ENCODE results near the gene SLC6A17. TPM values are rescaled to one million over a fixed set of nuclear protein-coding genes. Genes with fewer than 3 reads are reported as not detected.

SLC6A17 gene
- total RNA-seq, 4 donors from 2014 or later = 0.06 to 0.19 (median 0.12) TPM; not detected in 1

DNA sequence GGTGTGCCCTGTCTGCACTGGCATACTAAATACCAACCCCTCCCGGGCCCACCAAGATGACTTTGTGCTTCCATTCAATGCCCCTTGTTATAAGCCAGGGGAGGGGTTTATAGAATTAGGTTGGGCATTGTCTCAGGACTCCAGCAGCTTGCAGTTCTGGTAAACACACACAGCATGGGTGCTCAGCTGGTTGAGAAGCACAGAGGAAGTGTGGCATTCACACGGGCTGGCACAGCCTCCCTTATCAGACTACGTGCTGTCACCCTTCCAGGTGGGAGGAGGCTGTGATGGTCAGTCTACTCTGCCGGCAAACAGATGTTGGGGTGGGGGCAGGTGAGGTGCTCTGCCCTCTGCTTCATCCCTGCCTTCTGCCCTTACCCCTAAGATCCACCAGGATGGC, 15.0 kb upstream of the SLC6A17 start:
- ATAC-seq (ENCODE audit: low FRiP score) (no peak), DNase-seq (ENCODE audit: low spot score) (no peak)
- TF ChIP-seq, protein P1, sequence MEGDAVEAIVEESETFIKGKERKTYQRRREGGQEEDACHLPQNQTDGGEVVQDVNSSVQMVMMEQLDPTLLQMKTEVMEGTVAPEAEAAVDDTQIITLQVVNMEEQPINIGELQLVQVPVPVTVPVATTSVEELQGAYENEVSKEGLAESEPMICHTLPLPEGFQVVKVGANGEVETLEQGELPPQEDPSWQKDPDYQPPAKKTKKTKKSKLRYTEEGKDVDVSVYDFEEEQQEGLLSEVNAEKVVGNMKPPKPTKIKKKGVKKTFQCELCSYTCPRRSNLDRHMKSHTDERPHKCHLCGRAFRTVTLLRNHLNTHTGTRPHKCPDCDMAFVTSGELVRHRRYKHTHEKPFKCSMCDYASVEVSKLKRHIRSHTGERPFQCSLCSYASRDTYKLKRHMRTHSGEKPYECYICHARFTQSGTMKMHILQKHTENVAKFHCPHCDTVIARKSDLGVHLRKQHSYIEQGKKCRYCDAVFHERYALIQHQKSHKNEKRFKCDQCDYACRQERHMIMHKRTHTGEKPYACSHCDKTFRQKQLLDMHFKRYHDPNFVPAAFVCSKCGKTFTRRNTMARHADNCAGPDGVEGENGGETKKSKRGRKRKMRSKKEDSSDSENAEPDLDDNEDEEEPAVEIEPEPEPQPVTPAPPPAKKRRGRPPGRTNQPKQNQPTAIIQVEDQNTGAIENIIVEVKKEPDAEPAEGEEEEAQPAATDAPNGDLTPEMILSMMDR (IDR thresholded peaks at IDR 0.05) = no peak

DNA sequence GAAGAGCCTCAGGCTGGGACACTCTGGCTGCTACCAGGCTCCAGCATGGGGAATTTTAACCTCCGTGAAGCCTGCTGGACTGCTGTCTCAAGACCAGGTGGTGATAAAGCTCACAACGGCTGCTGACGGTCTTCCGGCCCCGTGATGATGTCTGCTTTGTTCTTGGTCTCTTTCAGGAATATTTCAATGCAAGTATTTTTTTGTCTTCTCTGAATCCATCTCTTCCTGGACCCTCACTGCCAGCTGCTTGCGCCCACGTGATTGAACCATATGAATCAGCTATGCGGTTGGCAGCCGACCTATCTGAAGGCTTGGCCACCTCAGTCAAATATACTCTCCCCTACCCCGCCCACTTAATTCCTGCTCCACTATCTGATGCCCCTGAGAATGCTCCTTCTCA, 14.6 kb upstream of the SLC6A17 start:
- DNase-seq (ENCODE audit: low spot score) (no peak), ATAC-seq (ENCODE audit: low FRiP score) (no peak)
- TF ChIP-seq, protein P1 (IDR thresholded peaks at IDR 0.05) = no peak

DNA sequence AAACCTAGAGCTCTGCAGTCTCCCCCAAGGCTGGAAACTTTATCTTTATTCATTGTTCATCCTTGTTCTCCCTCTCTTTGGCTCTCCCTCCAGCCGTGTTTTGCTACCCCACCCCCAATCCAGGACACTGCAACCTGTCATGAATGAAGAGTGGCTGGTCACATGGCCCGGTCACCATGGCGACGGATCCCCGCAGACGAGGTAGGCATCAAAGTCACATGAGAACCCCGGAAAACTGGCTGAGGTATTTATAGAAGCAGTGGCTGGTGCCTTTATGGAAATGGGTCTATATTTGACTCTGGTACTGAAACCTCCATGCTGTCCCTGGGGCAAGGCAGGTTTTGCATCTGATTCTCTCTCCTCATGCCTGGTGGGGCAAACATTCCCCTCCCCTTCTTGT, 13.4 kb upstream of the SLC6A17 start:
- ATAC-seq (ENCODE audit: low FRiP score) = no peak
- TF ChIP-seq, protein P1 (IDR thresholded peaks at IDR 0.05) = no peak
- DNase-seq (ENCODE audit: low spot score) = no peak

DNA sequence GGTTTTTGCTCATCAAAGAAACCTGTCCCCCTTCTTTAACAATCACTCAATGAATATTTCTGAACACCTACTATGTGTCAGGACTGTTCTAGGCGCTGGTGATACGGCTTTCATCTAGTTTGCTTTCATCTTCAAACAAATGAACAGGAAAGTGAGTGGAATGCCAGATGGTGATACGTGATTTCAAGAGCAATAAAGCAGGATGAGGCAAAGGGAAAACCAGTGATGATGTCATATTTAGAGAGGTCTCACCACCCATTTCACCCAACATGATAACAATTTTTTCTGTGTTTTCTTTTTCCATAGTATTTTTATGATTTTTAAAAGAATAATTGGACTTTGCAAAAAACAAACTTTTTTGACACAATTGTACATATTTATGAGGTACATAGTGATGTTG, 11.3 kb upstream of the SLC6A17 start:
- no peak for DNase-seq (ENCODE audit: low spot score)
- ATAC-seq (ENCODE audit: low FRiP score) = no peak
- TF ChIP-seq, protein P1 (IDR thresholded peaks at IDR 0.05) = no peak

DNA sequence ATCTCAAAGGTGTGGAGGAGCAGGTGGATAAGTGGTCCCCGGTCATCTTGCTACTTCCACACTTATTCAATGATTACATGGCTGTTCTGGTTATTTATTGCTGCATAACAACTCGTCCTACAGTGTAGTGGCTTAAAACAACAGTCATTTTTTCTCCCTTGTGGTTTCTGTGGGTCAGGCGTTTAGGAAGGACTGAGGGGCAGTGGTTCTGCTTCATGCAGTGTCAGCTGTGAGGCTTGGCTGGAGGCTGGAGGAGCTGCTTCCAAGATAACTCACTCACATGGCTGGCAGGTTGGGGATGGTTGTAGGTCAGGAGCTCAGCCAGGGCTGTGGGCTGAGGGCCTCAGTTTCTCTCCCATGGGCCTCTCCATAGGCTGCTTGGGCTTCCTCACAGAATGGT, 5.9 kb upstream of the SLC6A17 start:
- no peak for DNase-seq (ENCODE audit: low spot score)
- ATAC-seq (ENCODE audit: low FRiP score) = no peak
- TF ChIP-seq, protein P1 (IDR thresholded peaks at IDR 0.05) = no peak

DNA sequence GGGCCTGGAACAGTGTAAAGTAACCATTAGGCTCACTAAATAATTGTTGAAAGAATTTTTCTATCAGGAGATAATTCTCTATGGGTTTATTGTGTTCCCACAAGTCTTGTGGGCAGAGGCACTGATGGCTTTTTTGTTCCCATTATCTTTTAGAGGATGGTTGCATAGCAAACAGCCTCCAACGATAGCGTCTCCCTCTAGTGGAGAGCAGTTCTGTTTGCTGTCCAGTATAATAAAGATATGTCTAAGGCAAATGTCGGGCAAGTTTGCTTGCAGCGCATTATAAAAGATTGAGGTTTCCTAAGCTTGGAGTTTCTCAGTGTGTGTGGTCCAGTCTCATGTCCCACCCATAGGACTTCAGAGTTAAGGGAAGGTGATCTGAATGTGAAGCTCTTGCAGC, 1.3 kb upstream of the SLC6A17 start:
- TF ChIP-seq, protein P1 (IDR thresholded peaks at IDR 0.05) = no peak
- ATAC-seq (ENCODE audit: low FRiP score) (no peak), DNase-seq (ENCODE audit: low spot score) (no peak)

DNA sequence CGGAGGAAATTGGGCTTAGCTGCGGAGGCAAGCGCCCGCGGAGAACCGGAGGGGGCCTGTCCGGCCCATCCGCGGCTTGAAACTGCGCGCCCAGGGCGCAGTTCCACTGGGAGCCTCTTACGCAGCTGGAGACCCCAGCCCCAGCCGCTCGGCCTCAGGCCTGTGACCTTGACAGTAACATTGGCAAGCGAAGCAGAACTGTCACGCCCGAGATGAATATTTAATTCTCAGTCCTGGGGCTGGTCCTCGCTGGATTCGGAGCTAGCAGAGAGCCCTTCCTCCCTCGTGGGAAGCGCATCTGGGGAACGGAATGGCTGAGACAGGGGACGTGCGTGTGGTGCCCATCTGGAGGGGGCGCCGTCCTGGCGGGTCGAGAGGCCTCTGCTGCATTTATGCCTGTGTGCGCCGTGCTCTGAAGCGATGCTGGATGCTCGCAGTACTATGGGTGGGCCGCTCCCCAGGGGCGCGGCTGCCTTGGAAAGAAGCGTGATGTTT, 928 bp downstream of the SLC6A17 start:
- no peak for DNase-seq (ENCODE audit: low spot score)
- TF ChIP-seq, protein P1 (IDR thresholded peaks at IDR 0.05) = no peak
- ATAC-seq (ENCODE audit: low FRiP score) = no peak
